ENCODE results near the gene CLCN7.
"Not testable (repeated sequence)": the region's sequence is repeated elsewhere in the genome, so short reads cannot be mapped to it uniquely, and the experiment has no call there.

The CLCN7 gene

DNA sequence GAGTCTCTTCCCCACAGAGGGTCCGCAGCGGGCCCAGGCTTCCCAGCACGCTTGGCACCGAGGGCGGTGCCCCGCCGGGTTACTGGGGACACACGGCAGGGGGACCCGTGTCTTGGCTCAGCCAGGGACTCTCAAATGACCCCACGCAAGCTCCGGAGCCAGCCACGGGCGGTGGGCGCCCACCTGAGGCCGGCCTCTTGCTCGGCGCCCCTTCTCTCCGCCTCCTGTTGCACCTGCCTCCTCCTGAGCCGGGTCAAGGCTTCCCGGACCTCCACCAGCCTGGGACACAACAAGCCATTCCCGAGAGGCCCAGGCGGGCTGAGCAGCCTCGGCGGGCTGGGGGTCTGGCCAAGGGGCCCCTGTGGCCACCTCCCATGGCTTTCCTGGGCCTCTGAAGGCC, 32.1 kb downstream of the CLCN7 start:
- DNase-seq: no peak

DNA sequence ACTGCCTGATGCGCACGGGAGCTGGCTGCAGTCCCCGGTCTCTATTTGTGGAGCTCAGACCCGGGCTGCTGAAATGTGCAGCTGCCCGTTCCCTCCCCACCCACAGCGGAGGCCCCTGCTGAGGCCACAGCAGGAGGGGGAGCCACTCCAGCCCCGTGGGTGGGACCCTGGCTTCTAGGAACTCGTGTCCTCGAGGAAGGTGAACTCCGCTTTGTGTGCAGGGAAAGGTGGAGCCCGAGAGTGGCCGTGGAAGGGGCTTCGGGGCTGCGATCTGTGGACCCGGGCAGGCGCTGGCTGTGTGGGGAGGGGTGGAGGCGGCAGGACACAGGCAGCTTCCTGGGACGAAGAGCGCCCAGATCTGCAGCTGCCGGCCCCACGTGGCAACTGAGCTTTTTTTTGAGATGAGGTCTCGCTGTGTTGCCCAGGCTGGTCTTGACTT, 33.4 kb downstream of the CLCN7 start:
- DNase-seq: no peak

DNA sequence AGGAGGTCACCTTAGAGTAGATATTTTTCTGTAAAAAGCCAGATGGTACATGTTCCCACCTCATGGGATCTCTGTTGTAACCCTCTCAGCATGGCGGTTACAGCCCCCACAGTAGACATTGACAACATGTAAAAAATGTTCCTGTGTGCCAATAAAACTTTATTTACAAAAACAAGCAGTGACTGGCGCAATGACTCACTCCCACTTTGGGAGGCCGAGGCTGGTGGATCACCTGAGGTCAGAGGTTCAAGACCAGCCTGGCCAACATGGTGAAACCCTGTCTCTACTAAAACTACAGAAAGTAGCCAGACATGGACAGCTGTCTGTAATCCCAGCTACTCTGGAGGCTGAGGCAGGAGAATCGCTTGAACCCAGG, 35.1 kb downstream of the CLCN7 start:
- DNase-seq: not testable (repeated sequence)

DNA sequence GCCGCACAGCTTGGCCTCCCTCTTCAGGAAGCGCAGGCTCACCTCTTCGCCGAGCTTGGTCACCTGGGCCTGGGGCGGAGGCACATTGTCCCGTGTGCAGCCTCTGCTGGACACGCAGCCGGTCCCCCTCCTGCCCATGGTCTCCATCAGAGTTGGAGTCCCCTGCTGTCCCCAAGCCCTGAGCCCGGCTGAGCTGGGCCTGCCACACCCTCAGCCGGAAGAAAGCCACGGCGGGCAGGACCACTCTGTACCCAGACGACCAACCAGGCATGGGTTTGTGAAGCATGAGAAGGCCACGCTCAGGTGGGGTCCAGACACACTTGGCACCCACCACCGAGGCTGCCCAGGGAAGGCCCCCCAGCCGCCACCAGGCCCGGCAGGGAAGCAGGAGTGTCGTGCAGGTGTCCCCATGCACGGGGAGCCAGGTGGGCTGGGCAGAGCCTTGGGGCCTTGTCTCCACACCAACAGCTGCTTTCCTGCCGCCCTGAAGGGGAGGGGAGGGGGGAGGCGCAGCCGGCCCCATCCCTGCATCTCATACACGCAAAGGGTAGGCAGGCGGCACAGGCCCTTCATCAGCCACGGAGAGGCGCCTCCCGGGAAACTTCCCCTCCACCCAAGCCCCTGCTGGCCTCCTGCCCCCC, 35.6 kb downstream of the CLCN7 start:
- no peak for DNase-seq

DNA sequence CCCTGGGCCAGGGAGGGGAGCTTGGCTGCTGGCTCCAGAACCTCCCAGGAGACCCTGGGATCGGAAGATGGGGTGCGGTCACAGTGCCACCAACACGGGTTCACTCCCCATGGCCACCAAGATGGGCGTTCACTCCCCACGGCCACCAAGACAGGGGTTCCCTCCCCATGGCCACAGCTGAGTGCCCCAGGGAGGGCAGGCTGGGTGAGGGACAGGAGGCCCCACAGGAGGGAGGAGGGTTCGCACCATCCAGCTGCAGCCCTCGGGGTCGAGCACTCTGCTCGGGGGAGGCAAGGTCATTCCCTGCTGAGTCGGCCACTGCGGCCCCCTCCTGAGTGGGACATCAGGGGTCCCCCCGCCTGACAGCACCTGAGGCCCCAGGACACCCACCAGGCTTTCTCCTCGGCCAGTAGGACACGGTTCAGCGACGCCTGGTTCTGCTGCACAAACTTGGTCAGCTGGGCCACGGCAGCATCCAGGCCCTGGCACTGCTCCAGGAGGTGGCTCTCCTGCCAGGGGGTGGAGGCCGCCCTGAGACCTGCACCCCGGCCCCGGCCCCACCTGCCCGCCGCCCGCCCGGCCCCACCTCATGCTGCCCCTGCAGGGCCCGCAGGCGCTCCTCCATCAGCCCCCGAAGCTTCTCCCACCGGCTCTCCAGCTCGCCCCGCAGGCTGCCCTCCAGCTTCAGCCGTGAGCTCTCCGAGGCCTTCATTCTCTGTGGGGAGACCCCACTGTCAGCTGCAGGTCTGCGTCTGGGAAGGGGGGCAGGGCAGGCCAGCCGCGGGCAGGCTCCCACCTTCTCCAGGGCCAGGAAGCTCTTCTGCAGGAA, 36.4 kb downstream of the CLCN7 start:
- DNase-seq: no peak

DNA sequence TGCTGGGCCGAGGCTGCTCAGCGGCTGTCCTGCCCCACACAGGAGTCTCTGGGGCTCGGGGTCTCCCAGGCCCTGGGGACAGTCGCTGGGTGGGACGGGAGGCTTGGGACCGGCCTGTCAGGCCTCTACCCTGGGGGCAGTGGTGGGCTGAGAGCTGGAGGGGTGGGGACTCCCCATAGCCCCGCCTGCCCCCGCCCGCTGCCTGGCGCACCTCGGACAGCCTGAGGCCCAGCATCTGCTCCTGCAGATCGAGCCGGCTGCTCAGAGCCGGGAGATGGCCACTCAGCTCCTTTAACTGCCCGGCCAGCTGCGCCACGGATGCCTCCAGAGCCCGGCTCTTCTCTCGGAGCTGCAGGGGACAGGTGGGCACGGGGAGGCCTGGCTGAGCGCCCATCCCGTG, 37.2 kb downstream of the CLCN7 start:
- DNase-seq: no peak

DNA sequence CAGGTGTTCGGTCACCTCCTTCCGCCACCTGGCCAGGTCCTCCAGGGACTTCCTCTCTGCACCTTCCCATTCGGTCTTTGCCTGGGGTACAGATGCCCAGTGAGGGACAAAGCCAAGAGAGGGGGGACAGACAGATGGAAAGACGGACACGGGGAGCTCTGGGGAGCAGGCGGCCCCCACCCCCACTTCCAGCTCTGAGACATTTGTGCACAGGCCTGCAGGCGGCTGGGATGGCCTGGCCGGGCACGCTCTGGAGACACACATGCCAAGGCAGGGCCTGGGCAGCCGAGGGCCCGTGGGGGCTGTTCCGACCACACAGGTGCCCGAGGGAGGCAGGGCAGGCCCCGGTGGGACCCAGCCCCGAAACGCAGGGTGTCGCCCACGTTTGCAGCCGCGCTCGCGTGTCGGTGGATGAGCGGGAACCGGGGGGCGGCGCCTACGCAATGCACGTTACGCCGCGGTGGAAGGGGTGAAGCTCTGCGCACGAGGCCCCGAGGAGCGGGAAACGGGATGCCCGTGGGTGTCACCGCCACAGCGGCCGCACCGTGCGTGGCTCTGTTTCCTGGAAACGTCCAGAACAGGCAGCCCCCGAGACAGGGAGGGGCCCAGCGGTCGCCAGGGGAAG, 38.0 kb downstream of the CLCN7 start:
- DNase-seq: no peak

DNA sequence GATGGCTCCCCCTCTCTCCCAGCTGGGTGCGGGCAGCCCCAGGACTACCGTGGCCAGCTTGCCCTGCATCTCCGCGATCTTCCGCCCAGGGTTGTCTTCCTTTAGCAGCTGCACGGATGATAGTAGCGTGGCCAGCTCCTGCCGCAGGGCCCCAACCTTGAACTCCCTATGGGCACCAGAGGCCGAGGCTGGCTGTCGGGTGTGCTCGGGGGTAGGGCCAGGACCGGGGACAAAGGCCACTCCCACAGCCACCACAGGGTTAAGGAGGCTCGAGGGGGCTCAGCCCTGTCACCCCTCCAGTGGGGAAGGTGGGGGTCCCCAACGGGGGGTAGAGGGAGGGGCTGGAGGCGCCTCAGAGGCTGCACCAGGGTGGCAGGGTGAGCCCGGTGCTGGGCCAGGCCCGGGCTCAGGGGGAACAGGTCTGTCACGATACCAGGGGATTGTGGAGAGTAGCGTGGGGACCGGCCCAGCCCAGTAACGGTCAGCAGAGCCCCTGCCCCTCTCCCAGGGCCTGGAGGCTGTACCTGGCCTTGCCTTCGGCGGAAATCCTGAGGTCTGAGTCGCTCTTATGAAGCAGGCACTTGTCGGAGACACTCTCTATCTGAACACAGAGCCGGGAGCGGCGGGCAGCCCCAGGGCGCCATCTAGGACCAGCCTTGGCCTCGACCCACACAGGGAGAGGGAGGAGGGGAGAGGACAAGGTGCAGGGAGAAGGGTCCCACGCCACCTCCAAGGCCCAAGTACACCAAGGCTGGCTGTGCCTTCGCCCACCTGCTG, 38.7 kb downstream of the CLCN7 start:
- no peak for DNase-seq

DNA sequence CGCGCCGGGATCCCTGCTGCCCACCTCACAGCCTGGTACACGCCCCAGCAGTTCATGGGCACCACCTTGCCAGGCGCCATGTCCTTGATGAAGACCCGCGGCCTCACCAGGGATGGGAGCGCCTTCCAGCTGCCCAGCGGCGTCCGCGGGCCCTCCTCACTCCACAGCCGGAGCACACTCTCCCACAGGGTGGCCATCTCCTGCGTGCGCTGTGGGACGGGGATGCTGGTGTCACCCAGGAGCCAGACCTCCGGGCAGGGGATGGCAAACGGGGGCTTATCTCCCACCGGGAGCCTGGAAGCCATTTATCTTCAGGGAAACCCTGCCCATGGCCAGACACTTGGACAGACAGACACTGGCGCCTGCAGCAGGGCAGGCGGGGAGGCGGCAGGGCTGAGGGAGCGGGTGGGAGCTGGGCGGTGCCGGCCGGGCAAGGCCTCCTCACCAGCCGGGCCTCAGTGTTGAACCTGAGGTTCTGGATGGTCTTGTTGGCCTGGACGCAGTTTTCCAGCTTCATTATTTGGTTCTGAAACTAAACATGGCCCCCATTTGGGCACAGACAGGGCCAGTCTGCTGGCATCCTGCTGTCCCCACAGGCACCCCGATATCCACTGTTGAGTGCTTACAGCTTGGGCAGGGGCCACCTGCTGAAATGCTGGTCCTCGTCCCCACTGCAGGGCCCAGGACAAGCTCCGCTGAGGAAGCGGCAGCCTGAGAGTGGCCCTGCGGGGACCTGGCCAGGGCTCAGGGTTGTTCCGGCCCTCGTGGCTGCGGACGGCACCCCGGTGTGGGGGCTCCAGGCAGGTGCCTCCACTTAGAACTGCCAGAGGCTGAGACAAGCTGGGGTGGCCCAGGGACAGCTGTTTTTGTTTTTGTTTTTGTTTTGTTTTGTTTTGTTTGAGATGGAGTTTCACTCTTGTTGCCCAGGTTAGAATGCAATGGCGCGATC, 39.9 kb downstream of the CLCN7 start:
- no peak for DNase-seq

DNA sequence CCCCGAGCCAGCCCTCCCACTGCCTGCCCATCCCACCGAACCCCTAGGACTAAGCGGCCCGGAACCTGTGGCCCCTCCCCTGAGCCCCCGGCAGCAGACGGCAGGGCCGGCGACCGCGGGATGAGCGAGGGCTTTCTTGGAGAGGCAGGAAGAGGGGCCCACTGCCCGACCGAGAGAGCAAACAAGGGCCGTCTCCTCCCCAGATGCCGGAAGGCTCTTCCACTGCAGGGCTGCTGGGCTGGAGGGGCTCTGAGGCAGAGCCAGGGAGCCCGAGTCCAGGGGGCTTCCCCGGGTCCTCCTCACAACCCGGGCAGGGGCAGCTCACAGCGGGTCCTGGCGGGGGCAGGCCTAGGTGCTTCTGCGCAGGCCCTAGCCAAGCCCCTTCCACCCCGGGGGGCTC, 41.1 kb downstream of the CLCN7 start:
- no peak for DNase-seq

DNA sequence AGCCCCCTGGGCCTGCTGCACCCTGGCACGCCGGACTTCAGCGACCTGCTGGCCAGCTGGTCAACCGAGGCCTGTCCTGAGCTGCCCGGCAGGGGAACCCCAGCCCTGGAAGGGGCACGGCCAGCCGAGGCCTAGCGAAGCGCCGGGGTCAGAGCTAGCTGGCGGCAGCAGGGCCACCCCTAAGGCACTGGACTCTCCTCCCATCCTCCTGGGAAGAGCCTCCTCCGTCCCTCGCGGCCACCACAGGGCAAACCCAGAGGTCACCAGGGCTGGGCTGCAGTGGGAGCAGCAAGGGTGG, 41.6 kb downstream of the CLCN7 start:
- DNase-seq: no peak

DNA sequence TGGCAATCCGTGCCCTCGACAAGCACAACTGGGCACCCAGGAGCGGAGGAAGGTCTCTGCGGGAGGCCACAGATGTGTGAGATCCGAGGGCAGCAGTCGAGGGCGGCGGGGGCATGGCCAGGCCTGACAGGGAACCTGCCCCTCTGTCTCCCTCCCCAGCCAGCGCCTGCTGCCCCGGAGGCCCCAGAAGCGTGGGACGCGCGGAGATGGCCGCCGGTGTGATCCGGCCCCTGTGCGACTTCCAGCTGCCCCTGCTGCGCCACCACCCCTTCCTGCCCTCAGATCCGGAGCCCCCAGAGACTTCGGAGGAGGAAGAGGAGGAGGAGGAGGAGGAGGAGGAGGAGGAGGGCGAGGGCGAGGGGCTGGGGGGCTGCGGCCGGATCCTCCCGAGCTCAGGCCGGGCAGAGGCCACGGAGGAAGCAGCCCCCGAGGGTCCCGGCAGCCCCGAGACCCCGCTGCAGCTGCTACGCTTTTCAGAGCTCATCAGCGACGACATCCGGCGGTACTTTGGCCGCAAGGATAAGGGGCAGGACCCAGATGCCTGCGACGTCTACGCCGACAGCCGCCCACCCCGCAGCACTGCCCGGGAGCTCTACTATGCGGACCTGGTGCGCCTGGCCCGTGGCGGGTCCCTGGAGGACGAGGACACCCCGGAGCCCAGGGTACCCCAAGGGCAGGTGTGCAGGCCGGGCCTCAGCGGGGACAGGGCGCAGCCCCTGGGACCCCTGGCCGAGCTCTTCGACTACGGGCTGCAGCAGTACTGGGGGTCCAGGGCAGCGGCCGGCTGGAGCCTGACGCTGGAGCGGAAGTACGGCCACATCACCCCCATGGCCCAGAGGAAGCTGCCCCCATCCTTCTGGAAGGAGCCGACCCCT, 42.2 kb downstream of the CLCN7 start:
- peak; percentile 12 for DNase-seq

DNA sequence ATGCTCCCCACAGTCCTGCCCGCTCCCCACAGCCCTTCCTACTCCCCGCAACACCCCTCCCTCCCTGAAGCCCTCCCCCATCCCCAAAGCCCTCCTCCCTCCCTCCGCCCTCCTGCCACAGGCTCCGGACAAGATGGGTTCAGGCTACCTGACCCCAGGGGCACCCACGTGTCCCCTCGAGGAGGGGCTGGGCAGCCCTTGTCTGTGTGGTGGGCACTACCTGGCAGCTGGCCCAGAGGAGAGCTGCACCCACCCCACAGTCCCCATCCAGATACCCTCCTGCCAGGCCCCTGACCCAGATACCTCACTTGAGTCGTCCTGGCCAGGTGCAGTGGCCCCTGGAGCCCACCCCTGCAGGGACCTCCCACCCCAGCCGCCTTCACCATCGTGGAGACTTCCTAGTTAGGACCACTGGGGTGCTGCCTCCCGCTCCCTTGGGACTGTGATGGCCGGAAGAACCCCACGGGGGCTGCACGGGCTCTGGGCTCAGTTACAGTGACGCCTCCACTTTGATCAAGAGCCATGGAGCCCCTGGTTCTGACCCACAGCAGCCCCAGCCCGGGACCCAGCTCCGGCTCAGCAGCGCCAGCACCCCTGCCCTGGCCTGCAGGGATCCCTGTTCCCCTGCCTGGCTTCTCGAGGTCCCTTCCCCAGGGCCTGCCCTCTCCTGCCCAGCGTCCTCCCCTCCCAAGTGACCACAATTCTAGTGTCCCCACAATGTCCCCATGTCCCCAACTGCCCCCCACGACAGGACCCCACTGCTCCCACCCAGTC, 43.1 kb downstream of the CLCN7 start:
- no peak for DNase-seq

DNA sequence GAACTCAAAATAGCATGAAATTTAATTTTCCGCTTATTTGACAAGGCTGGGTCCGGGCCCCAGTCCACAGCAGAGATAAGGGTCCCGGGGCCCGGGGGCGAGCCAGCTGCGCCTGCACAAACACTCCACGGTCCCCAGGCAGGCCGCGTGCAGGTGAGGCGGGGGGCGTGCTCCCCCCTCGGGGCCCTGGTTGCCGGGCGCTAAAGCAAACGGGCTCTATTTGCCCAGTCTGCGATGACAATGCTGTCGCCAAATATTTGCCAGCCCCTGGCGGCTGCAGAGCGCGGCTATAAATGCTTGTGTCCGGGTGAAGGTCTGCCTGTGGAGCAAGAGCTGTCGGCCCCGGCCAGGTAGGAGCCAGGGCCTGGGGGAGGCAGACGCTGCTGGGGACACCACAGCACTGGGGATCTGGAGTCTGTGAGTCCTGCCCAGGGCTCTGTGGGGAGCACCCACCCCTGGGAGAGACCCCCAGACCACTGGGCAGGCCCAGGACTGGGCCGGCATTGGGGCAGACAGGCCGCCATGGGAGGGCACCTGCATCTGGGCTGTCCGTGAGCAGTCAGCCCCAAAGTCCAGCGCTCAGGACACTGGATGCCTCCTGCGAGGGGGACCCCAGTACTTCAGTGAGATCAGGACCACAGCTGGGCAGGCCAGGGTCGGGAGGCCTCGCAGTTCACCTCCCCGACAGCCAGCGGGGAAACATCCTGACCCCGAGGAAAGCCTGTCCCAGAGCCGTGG, 43.9 kb downstream of the CLCN7 start, which contains the start of gene PERCC1:
Gene PERCC1, plus strand, starts transcription at position 320 of the 738 bp plus-strand sequence. CDS start 1,516 bp downstream, outside the sequence.
- no peak for DNase-seq

DNA sequence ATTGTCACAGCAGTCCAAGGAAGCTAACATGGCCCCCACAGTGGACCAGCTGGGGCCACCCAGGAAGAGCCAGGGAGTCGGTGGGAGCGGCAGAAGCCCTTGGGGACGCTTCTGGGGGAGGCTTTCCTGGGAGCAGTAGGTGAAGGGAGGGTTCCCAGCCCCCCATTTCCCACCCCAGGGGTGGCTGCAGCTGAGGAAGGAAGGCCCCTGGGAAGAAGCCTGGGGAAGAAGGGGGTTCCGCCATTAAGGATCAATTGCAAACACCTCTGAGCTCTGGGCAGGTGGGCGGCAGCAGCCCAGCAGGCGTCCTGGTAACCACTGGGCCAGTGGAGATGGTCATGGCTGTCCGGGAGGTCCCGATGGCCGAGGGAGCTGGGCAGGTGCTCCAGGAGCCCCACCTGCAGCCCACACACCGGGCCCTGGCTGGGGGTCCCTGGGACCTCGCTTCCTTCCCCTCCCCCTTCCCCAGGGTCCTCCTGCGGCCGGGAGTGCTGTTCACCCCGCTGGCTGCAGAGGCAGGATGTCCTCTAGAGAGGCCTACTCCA, 44.5 kb downstream of the CLCN7 start:
- DNase-seq: no peak

DNA sequence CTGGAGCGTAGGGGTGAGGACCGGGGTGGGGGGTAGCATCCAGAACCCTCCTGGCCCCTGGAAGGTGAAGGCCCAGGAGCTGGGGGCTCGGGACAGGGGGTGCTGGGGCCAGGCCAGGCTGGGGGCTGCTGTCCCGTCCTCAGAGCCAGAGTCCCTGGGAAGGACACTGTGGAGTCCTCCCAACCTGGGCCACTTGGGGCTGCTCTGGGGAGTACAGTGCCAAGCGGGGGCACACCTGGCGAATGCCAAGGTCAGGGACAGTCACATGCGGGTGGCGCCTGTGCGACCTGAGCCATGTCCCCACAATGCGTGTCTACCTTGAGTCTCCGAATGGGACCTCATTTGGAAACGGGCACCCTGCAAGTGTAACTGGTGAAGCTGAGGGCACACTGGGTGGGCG, 45.2 kb downstream of the CLCN7 start:
- no peak for DNase-seq

DNA sequence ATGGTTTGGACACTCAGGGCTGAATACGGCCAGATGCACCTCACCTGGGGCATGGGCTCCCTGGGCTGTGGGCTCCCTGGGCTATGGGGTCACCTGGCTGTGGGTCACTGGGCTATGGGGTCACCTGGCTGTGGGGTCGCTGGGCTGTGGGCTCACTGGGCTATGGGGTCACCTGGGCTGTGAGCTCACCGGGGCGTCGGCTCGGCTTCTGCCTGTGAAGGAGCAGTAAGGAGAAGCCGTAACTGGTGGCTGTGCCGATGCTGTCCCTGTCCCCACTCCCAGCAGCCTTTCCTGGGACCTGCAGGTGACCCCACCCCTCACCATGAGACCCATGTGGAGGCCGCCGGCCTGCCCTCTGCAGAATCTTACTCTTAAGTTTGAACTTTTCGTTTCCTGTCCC, 45.8 kb downstream of the CLCN7 start:
- DNase-seq: no peak

DNA sequence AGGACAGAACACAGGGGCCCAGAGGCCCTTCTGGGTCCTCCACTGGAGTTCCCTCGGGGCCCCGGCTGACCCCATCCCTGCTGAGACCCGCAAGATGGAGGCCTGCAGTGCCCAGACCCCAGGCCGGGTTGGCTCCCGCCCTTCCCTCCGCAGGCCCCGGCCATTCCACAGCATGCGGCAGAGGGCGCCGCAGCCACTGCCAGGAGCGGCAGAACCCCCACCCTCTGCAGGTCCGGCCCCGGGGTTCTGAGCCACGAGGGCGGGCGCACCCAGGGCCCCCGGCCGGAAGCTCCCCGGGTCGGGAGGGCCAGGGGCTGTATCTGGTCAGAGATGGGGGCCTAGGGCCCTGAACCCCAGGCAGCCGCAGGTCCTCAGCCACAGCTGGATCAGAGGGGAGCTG, 46.3 kb downstream of the CLCN7 start:
- peak; percentile 51 for DNase-seq

Data from CD4-positive, alpha-beta T cell treated with Interleukin-6 for 4 hours (primary cell).